ENCODE data around the gene BIN1.
A peak's percentile ranks its signal among the peaks of the same experiment; 100 is the strongest.

Gene BIN1

GRCh38 chr2:127071901-127072328 is 35.0 kb downstream of the BIN1 start:
- DNase-seq = no peak

- no peak for DNase-seq
Observed at GRCh38 chr2:127070221-127070620, 36.7 kb downstream of the BIN1 start.

GRCh38 chr2:127069536-127069935 is 37.4 kb downstream of the BIN1 start:
- no peak for DNase-seq

DNA sequence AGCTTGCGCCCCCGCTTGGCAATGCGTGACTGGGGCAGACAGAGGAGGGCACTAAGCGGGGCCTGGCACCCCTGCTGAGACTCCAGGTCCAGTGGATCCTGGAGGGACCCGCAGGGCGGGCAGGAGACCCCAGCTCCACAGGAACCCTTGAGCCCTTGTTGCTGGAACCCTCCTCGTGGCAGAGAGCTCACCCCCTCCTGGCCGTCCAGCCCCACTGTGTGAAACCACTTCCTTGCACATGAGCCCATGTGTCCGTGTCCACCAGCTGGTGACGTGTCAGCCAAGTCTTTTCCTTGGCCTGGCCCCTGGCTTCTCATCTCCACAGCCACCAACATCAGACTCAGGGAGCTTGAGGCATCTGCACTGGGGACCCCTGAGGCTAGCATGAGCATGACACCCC is 38.0 kb downstream of the BIN1 start:
- DNase-seq = no peak

DNA sequence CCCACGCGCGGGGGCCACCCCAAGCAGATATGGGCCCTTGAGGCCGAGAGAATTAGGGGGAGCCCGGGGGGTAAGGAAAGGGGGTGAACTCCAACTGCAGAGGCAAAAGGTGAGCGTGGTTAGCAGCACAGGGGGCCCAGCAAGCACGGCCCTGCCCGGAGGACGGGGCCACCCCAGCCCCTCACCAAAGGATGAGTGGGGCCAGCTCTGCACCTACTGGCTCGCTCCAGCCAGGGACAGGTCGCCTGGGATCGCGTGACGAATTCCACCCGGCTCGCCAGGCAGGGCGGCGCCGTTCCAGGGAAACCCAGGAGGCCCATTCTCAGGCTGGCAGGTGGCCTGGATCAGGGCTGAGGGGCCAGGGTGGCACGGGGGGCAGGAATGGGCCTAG is 38.6 kb downstream of the BIN1 start:
- DNase-seq = no peak

DNA sequence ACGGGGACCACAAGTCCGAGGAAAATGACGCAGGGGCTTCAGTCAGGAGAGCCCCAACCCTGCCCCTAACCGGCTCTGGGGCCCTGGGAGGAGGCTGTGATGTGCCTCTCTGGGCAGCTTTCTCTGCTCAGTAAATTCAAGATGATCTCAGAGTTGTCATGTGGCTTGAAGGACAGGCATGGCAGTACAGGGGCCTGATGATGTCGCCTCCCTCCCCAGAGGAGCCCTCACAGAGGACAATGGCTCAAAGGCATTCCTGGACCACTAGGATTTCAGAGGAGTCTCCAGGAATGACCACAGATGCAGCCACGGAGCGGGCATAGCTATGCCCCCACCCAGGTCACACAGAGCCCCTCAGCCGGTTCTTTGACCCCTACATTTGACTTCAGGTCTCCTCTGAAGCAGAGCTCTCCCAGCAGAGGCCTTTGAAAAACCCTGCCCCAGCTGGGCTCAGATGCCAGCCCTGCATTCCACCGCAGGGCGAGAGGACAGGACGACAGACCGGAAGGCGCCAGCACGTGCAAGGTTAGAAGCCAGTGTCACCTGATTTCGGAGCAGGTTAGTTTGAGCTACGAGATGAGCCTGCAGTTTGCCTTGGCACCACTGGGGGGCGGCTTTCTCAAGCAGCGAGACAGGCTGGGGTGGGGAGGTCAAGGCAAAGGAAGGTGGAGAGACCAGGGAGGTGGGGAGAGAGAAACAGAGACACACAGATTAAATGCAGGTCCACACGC is 39.2 kb downstream of the BIN1 start:
- peak; percentile 76 for DNase-seq

DNA sequence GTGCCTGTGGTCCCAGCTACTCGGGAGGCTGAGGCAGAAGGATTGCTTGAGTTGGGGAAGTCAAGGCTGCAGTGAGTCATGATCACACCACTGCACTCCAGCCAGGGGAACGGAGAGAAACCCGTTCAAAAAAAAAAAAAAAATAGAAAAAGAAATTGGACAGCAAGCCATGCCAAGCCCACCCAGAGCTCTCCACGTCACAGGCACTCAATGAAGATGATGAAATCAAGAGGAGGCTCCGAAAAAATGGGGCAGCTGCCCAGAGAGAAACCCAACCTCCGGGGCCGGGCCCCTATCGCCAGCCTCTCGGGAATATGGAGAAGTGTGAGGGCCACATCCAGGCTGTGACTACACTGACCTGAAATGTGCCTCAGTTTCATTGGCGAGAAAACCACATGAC is 40.0 kb downstream of the BIN1 start:
- DNase-seq = no peak

- no peak for DNase-seq
Observed at GRCh38 chr2:127065940-127066318, 41.0 kb downstream of the BIN1 start.

DNA sequence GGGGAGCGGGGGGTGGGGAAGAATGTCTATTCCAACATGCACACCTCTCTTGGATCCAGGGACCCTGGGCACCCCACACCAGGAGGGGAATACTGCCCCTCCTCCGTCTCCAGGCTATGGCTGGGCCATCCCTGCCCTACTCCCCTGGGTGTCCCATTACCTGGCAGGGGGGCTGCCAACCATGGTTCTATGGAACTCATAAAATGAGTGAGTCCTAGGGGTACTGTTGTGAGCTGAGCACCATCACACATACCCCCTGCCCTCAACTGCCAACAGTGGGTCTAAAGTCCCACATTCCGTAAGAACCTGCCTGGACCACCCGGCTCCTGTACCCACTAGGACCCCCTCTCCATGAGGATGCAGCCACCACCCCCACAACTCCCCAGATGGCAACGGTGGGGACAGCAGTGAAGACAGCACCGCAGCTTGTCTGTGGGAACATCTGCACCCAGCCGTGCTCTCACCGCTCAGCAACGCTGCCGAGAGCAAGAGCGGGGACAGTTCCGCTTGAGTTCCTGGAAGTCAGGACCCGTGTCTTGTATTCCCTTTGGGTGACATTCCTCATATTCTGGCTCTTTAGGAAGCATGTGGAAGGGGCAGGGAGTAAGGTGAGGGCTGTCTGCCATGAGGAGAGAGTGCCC is 41.5 kb downstream of the BIN1 start:
- DNase-seq = no peak

DNA sequence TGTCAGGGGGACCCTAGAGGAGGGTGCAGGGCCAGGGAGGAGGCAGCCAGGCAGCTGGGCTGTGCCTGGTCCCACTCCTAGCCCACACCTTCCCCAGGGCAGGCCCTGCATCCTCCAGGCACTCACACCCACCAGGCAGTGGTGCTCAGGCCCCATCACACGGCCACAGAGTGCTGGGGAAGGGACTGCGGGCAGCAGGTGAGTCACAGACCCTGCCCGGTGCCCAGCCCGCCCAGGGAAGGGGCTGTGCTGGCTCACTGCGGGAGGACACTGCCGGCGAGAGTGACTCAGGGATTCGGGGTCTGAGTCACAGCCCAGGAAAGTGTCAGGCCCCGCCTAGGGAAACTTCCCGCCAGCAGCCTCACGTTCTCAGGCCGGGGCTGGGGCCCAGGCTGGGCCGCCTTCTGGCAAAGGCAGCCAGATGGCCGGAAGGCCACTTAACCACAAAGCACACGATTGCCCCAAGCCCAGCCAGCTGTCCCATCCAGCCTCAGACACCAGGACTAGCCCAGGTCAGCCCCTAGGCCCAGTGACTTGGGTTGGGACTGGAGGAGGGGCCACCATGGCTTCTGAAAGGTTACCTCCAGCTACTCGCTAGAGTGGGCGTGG is 42.2 kb downstream of the BIN1 start:
- DNase-seq = peak; percentile 81

DNA sequence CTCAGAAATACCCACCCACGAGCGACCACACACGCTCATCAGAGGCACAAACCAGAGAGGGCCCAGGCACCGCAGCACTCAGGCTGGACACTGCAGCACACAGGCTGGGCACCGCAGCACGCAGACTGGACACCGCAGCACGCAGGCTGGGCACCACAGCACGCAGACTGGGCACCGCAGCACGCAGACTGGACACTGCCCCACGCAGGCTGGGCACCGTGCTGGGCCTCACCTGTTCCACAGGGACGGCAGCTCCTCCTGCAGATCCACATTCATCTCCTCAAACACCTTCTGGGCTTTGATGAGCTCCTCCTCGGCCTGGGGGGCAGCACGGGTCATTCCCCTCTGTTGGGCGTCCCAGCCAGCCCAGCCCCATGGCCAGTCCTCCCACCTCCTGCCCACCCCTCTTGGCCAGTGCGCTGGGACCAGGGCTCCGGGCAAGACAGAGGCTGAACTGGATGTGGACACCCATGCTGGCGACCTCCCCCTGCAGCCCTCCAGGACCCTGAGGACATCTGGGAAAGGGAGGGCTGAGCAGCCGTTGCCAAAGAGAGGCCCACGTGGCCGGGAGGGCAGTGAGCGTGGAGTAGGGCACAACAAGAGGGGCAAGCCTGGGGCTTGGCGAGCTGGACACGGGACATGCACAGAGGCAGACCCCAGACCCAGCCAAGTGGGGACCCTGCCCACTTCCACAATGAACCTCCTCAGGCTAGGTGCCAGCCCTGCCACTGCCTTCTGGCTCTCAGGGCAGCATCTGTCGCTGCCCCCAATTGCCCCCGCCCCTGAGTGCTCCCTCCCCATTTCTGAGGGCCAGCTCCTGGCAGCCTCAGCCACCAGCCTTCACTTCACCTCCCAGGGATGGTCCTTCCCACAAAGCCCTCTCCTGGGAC is 43.0 kb downstream of the BIN1 start:
- no peak for DNase-seq

GRCh38 chr2:127061375-127062273 is 45.3 kb downstream of the BIN1 start:
- no peak for DNase-seq

DNA sequence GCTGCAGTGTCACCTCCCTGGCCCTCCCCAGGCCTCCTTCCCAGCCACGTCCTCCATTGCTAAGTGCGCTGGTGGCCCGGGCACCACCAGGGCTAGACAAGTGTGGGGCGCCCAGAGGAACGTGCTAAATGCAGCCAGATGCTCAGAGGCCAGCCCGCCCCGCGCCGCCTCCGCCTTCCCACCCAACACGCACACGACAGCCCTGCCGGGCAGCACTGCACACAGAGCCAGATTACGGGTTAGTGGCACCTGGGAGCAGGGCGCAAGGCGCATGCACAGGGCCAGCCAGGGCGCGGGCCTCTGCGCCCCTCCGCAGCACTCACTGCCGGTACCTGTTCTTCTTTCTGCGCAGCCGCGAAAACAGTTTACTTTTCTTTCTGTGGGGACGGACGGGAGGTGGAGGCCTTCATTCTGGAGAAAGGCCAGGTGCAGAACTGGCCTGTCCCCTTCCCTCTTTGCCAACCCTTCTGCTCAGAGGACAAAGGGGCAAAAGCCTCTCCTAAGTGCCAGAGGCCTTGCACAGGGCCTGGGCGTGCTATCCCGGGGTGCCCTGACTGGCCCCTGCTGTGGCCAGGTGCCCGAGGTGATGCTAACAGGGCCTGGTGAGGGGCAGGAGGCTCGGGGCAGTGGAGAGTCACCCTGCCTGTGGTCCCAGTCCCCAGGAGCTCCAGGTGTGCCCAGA is 46.5 kb downstream of the BIN1 start:
- DNase-seq = no peak

DNA sequence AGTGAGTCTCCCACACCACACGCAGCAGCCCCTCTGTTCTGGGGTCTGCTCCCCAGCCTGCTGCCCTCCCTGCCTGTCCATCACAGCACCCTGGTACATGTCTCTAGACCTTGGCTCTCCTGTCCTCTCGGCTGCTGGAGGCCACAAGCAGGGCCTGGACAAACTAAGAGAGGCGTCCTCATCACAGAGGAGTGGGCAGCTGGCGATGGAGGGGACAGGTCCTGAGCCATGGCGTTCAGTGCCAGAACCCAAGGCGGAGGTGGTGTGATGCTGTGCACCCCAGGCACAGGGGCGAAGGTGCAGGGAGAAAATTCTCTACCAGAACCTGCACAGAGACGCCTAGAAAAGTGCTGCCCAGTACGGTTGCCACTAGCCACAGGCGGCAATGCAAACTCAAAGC is 47.4 kb downstream of the BIN1 start:
- DNase-seq = no peak

- DNase-seq = no peak
Observed at GRCh38 chr2:127058954-127059252, 48.1 kb downstream of the BIN1 start.

DNA sequence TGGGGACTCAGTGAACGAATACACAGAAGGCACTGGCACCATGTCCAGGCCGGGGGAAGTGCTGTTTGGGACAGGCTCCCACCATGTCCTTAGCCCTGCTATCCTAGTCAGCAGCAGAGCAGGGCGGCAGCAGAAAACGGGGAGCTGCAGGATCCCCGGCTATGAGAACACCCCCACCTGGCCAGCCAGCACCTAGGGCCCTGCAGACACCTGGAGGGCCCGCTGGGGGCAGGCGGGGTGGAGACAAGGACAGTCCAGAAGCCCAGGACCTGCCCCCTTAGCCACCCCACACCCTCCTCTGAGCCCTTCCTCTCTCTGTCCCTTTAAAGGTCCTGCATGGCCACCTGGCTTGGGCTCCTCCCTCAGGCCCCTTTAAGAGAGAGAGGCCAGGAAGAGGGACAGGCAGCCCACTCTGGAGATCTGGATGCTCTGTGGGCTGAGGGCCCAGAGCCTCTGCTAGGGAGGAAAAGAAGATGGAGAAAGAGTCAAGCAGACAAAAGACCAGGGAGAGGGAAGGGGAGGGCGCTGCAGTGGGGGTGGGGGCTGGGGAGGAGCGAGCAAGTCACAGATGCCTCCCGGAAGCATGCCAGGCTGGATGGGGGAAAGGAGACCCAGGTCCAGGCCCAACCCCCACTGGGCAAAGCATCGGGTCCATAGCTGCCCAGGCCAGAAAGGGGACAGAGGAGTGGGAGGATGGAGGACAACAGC is 48.6 kb downstream of the BIN1 start:
- DNase-seq = no peak

DNA sequence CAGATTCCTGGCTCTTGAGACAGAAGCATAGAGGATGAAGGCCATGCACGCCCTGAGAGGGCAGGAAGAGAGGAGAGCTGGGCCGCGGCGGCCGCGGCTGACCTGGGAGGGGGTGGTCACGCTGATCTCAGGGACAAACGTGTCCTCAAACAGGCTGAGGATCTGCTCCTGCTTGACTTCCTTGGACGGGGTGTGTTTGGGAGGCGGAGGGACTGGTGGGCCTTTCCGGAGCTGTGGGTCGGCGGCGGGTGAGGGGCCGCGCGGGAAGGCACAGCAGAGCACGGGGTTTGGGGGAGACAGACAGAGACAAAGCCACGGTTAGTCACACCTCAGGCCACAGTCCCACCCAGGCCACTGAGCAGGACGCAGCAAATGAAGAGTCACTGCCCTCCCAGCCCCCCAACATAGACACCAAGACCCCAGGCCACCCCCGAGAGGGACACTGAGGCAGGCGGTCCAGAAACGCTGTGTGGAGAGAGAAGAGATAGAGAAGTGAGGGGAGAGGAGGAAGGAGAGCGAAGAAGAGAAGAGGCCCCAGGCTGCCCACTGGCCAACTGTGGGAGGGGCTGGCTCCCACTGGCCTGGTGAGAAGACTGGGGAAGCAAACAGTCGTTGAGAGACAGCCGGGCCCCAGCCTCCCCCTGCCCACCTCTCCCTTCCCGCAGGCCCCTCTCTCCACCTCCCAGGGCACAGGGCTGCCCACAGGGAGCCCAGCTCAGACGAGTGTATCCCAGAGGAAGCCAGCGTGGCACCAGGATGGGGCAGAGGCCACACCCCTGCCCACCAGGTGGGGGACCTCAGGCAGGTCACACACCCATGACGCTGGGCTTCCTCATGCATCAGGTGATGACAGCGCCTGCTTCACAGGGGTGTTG is 49.3 kb downstream of the BIN1 start:
- no peak for DNase-seq

- DNase-seq = no peak
Observed at GRCh38 chr2:127056631-127057370, 50.2 kb downstream of the BIN1 start.

DNA sequence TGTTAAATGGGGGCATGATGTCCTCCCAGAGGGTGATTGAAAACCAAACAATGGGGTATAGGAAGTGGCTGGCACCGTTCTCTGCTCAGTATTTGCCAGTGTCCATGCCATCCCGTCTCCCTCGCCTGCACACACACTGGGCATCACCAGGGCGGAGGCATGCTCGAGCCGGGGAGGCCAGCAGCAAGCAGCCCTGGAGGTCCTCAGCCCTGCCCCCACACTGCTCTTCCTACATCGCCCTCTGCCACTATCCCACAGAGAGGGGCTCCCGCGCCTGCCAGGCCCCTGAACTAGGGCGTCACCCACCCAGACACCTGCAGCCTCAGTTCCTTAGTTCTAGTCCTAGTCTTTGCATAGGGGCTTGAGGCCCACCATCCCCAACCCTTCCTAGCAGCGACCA is 50.9 kb downstream of the BIN1 start:
- no peak for DNase-seq

DNA sequence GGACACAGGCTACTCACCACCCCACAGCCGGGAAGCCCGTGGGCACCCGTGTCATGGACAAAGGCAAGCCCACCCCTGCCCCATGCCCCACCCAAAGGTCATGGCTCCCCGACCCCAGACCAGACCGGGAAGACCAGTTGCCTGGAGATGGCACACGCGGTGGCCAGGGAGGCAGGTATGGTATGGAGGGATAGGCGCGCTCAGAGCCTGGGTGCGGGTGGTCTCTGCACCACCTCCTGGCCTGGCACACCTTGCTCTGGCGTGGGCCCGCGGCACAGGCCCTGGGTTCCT is 51.2 kb downstream of the BIN1 start:
- DNase-seq = no peak

Data from activated CD4-positive, CD25-positive, alpha-beta regulatory T cell treated with anti-CD3 and anti-CD28 coated beads, Interleukin-2, amount 50 U/mL, for 72 hours (primary cell).